D721Med (cell line): ENCODE results near the gene CDK5RAP2.

Experiments
- DNase-seq: peaks from one replicate; pipeline ENCODE4 v3.0.0; 2011; ENCODE audit warnings: low spot score; ENCODE audit not compliant: insufficient read length
- FAIRE-seq: peaks from 2 replicates; lab custom pipeline; 2011; peaks lifted over from hg19 to GRCh38; lab: Jason Lieb, UNC
- TF ChIP-seq, protein P1 (sequence below): IDR thresholded peaks from 2 replicates; pipeline ENCODE4 v1.5.1; 2012; ENCODE audit warnings: mild to moderate bottlenecking, control low read depth; ENCODE audit not compliant: insufficient read depth; ENCODE audit errors: missing control alignments

CDK5RAP2 gene

GRCh38 chr9:120402741-120403542, 177.0 kb downstream of the CDK5RAP2 start:
- TF ChIP-seq, protein P1, sequence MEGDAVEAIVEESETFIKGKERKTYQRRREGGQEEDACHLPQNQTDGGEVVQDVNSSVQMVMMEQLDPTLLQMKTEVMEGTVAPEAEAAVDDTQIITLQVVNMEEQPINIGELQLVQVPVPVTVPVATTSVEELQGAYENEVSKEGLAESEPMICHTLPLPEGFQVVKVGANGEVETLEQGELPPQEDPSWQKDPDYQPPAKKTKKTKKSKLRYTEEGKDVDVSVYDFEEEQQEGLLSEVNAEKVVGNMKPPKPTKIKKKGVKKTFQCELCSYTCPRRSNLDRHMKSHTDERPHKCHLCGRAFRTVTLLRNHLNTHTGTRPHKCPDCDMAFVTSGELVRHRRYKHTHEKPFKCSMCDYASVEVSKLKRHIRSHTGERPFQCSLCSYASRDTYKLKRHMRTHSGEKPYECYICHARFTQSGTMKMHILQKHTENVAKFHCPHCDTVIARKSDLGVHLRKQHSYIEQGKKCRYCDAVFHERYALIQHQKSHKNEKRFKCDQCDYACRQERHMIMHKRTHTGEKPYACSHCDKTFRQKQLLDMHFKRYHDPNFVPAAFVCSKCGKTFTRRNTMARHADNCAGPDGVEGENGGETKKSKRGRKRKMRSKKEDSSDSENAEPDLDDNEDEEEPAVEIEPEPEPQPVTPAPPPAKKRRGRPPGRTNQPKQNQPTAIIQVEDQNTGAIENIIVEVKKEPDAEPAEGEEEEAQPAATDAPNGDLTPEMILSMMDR: no peak
- no peak for DNase-seq
- FAIRE-seq: no peak

DNA sequence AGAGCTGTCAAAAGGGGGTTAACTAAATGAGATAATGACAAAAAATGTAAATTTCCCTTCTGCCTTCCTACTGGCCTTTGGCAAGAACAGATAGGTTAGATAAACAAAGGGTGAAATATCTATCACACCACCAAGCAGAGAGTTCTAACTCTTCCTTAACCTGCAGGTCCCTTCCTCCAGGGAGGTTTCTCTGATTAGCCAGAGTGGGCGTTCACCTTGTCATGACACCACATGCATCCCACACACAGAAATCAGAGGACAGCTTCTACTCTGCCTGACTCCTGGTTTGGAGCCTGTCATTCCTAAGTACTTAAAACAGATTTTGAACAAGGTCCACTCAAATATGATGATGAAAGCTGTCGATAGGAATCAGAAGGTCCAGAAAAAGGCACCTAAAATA, 180.0 kb downstream of the CDK5RAP2 start:
- FAIRE-seq (no peak), DNase-seq (no peak)
- TF ChIP-seq, protein P1: no peak

DNA sequence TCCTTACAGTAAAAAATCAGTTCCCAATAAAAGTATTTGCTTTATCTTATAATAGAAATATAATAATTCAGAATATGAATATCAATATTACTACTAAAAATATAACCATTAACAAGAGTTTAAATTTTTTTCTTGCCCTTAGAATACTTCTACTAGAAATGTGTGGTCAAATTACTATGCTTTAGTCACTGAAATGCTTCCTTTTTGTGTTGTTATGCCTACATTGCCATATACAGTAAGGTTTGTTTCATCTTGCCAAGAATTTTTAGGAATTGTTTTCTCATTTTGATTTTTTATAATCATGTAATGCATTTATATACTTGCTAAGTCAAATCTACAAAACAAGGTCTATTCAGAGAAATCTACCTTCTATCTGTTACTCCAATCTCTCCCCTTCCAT, 181.7 kb downstream of the CDK5RAP2 start:
- no peak for FAIRE-seq
- no peak for DNase-seq
- TF ChIP-seq, protein P1: no peak

DNA sequence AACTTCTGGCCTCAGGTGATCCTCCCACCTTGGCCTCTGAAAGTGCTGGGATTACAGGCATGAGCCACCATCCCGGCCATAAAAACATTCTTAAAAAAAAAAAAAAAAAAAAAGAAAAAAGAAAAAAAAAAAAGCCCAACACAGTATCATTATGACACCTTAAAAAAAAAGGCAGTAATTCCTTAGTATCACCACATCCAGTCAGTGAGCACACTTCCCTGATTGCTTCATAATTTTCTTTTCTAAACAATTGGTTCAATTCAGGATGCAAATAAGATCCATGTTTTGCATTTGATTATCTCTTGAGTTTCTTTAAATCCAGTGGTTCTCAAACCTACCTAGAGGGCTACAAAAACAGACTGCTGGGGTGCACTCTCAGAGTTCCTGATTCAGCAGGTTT, 182.5 kb downstream of the CDK5RAP2 start:
- FAIRE-seq (no peak), DNase-seq (no peak)
- TF ChIP-seq, protein P1: no peak

- FAIRE-seq (no peak), DNase-seq (no peak)
- TF ChIP-seq, protein P1: no peak
Measured at GRCh38 chr9:120396931-120397330, 183.0 kb downstream of the CDK5RAP2 start.

DNA sequence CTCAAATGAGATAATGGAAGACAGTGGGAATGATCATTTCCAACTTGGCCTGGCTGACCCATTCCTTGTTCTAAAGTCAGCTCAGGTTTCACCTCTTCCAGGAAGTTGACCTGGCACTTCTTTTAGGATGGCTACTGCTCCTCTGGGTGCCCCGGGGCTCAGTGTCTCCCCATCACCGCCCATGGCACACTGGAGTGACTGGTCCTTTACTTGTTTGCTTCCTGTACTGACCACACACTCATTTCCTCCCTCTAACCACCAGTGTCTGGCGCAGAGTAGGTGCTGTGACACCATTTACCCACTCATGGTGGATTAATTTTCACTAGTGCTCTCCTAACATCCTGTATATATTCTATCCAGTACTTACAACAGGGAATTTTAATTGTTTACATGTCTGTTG, 183.5 kb downstream of the CDK5RAP2 start:
- TF ChIP-seq, protein P1: no peak
- FAIRE-seq: no peak
- no peak for DNase-seq

DNA sequence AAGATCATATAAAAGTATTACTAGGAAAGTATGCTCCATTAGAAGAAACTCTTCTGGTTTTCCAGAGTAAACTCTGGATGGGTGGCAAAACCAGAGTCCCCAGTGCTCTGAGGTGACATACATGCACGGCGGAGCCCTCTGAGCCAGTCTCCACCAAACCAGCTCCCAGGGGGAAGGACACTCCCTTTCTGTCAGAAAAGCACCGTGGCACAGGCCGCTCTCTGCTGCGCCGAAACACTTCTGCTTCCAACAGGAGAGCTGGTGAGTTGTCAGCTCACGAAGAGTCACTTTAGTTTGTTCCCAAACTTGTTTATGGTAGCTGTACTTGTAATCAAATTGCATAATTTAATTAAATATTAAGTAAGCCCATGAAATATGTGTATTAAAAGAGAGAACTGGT, 184.6 kb downstream of the CDK5RAP2 start:
- FAIRE-seq (no peak), DNase-seq (no peak)
- TF ChIP-seq, protein P1: no peak
